Tibial nerve (tissue), 4 donors: ENCODE data around the gene SH2D1A. TPM values are rescaled to one million over a fixed set of nuclear protein-coding genes. Genes with fewer than 3 reads are reported as not detected.

Experiments used
- DNase-seq, 2 donors: peaks; one replicate each; pipeline ENCODE4 v3.0.0-alpha.2; 2019; ENCODE audit warnings: low spot score in 2 of 2
- H3K27ac ChIP-seq, 4 donors: fragments of 200-600 bp; sonication (generic) in 3 of 4; one replicate each; pipeline ENCODE4 v1.5.1; 2017 to 2019; ENCODE audit warnings: mild to moderate bottlenecking in 1 of 4
- H3K27me3 ChIP-seq, 2 donors: fragments of 200-600 bp; sonication (generic) in 1 of 2; one replicate each; pipeline versions ENCODE4 v1.5.1 to v1.6.0; 2017 to 2019
- H3K36me3 ChIP-seq, 3 donors: fragments of 200-600 bp; sonication (generic); one replicate each; pipeline ENCODE4 v1.5.1; 2018 to 2019
- H3K4me1 ChIP-seq, 4 donors: fragments of 200-600 bp; sonication (generic) in 3 of 4; one replicate each; pipeline ENCODE4 v1.5.1; 2017 to 2019
- H3K4me3 ChIP-seq, 4 donors: fragments of 200-600 bp; sonication (generic) in 3 of 4; one replicate each; pipeline ENCODE4 v1.5.1; 2017 to 2019; ENCODE audit warnings: mild to moderate bottlenecking in 1 of 4, moderate library complexity in 1 of 4
- H3K9me3 ChIP-seq, 4 donors: fragments of 200-600 bp; sonication (generic) in 3 of 4; one replicate each; pipeline ENCODE4 v1.5.1; 2017 to 2019
- EP300 ChIP-seq, 2 donors: sonication (generic); formaldehyde crosslinking; IDR thresholded peaks; one replicate each; pipeline ENCODE4 v1.6.1; 2017; ENCODE audit warnings: antibody characterized with exemption in 2 of 2, mild to moderate bottlenecking in 1 of 2
- POLR2A ChIP-seq, 2 donors: fragments of 450-650 bp; IDR thresholded peaks; one replicate each; pipeline ENCODE4 v1.6.1; 2017; ENCODE audit warnings: antibody characterized with exemption in 2 of 2, mild to moderate bottlenecking in 2 of 2, moderate library complexity in 2 of 2
- WGBS, 2 donors: methylation state at CpG; one replicate each; pipeline ENCODE4 v1.1.5; 2018; 5-methylcytosine and 5-hydroxymethylcytosine counted together
- total RNA-seq, 4 donors: library from RNA; depleted of rRNA; stranded (reverse); fragments of >200 nt; gene quantifications; one replicate each; pipeline ENCODE4 v1.1.0, GENCODE V29; 2016
- TF ChIP-seq, protein P1 (sequence below), 5 experiments: fragments of 200-600 bp in 3 of 5; fragments of 450-650 bp in 2 of 5; sonication (generic) in 3 of 5; IDR thresholded peaks; one replicate each; pipeline ENCODE4 v1.5.1; 2016 to 2019; ENCODE audit warnings: antibody characterized with exemption in 5 of 5, mild to moderate bottlenecking in 3 of 5, moderate library complexity in 2 of 5

SH2D1A gene
- total RNA-seq, 4 donors from 2014 or later = 0.60 to 4.2 TPM; not detected in 2

DNA sequence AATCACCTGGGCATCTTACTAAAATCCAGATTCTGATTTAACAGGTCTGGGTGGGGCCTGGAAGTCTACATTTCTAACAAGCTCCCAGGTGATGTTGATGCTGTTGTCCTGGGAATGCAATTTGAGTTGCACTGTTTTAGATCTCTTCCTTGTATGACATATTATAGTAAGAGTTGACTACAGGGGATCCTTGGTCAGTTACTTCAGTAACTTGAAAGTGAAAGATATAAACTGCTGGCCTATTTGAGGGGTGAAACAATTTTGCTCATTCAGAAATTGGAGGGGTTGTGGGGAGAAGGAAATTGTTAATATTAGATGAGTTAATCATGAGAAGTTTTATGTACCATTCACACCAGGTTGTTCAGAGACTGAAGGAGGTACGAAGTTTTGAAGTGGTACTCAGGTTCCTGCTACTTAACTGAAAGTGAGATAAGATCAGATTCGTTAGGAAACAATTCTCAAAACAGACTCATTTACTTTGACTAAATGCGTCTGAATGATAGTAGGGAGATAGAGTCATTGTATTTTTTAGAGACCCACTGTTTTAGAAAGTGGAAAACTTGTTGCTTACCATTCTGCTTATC lies 12.5 kb downstream of the SH2D1A start:
- H3K9me3 ChIP-seq = no peaks in the 10 kb centered on the region
- WGBS, 2 donors = 79 to 82% methylated on average over 3 of the region's 3 CpGs

GRCh38 chrX:124362072-124362471 lies 15.7 kb downstream of the SH2D1A start:
- no peak for DNase-seq
- no peaks in the 10 kb centered on the region for H3K27me3 ChIP-seq
- WGBS, 2 donors = 57 to 77% methylated on average over 2 of the region's 2 CpGs
- no peaks in the 10 kb centered on the region for H3K36me3 ChIP-seq
- no peaks in the 10 kb centered on the region for H3K4me1 ChIP-seq
- H3K4me3 ChIP-seq = no peak overlapping the region
- TF ChIP-seq POLR2A (IDR thresholded peaks at IDR 0.05) = no peak
- TF ChIP-seq, protein P1, sequence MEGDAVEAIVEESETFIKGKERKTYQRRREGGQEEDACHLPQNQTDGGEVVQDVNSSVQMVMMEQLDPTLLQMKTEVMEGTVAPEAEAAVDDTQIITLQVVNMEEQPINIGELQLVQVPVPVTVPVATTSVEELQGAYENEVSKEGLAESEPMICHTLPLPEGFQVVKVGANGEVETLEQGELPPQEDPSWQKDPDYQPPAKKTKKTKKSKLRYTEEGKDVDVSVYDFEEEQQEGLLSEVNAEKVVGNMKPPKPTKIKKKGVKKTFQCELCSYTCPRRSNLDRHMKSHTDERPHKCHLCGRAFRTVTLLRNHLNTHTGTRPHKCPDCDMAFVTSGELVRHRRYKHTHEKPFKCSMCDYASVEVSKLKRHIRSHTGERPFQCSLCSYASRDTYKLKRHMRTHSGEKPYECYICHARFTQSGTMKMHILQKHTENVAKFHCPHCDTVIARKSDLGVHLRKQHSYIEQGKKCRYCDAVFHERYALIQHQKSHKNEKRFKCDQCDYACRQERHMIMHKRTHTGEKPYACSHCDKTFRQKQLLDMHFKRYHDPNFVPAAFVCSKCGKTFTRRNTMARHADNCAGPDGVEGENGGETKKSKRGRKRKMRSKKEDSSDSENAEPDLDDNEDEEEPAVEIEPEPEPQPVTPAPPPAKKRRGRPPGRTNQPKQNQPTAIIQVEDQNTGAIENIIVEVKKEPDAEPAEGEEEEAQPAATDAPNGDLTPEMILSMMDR (IDR thresholded peaks at IDR 0.05) = no peak
- no peak for TF ChIP-seq EP300 (IDR thresholded peaks at IDR 0.05)
- H3K9me3 ChIP-seq = no peaks in the 10 kb centered on the region
- H3K27ac ChIP-seq = no peak overlapping the region

More for the DNA sequence above, 12.5 kb downstream of the SH2D1A start:
- Histone ChIP-seq H3K27me3 (no peaks in the 10 kb centered on the region), H3K4me1 (no peaks in the 10 kb centered on the region), H3K27ac (no peak overlapping the region), H3K36me3 (no peaks in the 10 kb centered on the region), H3K4me3 (no peak overlapping the region)
- DNase-seq = no peak
- TF ChIP-seq POLR2A (IDR thresholded peaks at IDR 0.05) (no peak), EP300 (IDR thresholded peaks at IDR 0.05) (no peak)
- TF ChIP-seq, protein P1 (IDR thresholded peaks at IDR 0.05) = no peak

DNA sequence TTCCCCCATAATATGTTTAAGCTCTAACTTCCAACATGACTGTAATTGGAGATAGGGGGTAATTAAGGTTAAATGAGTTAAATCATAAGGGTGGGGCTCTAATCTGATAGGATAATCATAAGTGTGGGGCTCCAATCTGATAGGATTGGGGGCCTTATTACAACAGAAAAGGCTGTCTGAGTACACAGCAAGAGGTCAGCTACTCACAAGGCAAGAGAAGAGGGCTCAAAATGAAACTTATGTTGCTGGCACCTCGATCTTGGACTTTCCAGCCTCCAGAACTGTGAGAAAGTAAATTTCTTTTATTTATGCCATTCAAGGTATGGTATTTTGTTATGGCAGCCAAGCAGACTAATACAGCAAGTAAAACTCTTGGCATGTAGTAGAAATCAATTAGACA lies 16.4 kb downstream of the SH2D1A start:
- 55 to 87% methylated on average over 1 of the region's 1 CpG for WGBS, 2 donors
- Histone ChIP-seq H3K36me3 (no peaks in the 10 kb centered on the region), H3K9me3 (no peaks in the 10 kb centered on the region), H3K27ac (no peak overlapping the region), H3K4me1 (no peaks in the 10 kb centered on the region), H3K4me3 (no peak overlapping the region), H3K27me3 (no peaks in the 10 kb centered on the region)
- DNase-seq = no peak
- TF ChIP-seq POLR2A (IDR thresholded peaks at IDR 0.05) (no peak), EP300 (IDR thresholded peaks at IDR 0.05) (no peak)
- TF ChIP-seq, protein P1 (IDR thresholded peaks at IDR 0.05) = no peak

DNA sequence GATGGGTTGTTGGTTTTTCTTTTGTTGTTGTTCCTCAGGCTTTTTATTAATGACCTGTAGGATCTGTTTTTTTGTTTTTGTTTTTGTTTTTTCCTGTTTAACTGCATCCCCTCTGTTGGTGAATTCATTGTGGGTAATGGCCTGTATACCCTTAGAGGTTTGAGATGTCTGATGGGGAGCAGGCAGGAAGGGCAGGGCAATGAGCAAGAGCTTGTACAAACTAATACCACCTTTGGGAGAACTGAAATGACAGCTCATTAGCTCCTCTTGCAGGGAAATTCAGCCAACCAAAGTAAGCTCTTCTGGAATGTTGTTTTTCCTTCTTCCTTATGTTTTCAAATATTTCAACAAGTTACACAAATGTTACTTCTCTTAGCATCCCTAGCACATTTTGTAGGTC lies 23.4 kb downstream of the SH2D1A start:
- Histone ChIP-seq H3K4me3 (no peak overlapping the region), H3K9me3 (no peaks in the 10 kb centered on the region), H3K36me3 (no peaks in the 10 kb centered on the region), H3K4me1 (no peaks in the 10 kb centered on the region), H3K27me3 (no peaks in the 10 kb centered on the region), H3K27ac (no peak overlapping the region)
- TF ChIP-seq POLR2A (IDR thresholded peaks at IDR 0.05) (no peak), EP300 (IDR thresholded peaks at IDR 0.05) (no peak)
- TF ChIP-seq, protein P1 (IDR thresholded peaks at IDR 0.05) = no peak
- DNase-seq = no peak

- no peak overlapping the region for H3K27ac ChIP-seq
- TF ChIP-seq EP300 (IDR thresholded peaks at IDR 0.05) (no peak), POLR2A (IDR thresholded peaks at IDR 0.05) (no peak)
- TF ChIP-seq, protein P1 (IDR thresholded peaks at IDR 0.05) = no peak
- H3K36me3 ChIP-seq = no peaks in the 10 kb centered on the region
- WGBS, 2 donors = 75 to 85% methylated on average over 1 of the region's 1 CpG
- no peaks in the 10 kb centered on the region for H3K4me1 ChIP-seq
- H3K9me3 ChIP-seq = no peaks in the 10 kb centered on the region
- DNase-seq = no peak
- no peak overlapping the region for H3K4me3 ChIP-seq
- no peaks in the 10 kb centered on the region for H3K27me3 ChIP-seq
Observed at GRCh38 chrX:124373348-124373747, 27.0 kb downstream of the SH2D1A start.
